ENCODE data around the gene NXPH3. TPM values are rescaled to one million over a fixed set of nuclear protein-coding genes. Genes with fewer than 3 reads are reported as not detected.

The NXPH3 gene
- total and polyA plus RNA-seq, 2 of the 13 experiments (the other 11 are each of a cell fraction or from before 2014, with no cell fraction given), result 0.04 to 0.58 TPM

DNA sequence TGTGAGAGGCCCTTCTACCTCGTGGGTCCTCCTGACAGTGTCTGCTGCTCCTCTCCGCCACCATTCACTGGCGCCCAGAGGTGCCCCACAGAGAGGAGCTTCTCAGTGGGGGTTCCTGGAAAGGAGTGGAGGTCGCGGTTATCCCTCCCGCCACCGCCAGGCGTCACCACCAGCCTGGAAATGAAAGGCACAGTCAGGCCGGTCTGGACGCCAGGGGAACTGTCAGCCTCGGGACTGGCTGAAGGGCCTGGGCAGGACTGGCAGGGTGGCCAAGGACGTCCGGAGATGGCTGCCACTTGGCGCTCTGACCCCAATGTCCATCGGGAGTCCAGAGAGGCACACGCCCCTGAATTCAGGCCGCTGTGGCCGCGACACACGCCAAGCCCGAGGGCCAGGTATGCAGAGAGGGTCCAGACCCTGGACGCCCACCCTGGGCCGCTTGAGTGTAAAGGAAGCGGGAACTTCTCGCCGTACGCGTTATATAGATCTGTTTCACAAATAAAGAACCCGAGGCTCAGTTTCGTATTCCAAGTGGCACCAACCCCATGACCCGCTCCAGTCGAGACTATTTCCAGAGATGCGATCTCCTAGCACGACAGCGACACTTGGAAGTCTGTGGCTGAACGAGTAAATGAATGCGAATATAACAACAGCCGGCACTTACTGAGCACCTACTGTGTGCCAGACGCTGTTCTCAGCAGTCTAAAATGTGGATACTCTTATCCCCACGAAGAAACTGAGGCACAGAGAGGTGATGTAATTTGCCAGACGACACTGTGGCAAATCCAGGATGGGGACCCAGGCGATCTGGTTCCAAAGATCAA is 7.6 kb upstream of the NXPH3 start (continued):
- TF ChIP-seq NFIC (IDR thresholded peaks at IDR 0.05; ENCODE audit: low read length) (no peak), MXI1 (IDR thresholded peaks at IDR 0.05; ENCODE audit: borderline replicate concordance, low read depth, low read length) (peak; percentile 65; the same call in 2 of the 3 replicates), KDM5B (CRISPR knock-in tag; IDR thresholded peaks at IDR 0.05; ENCODE audit: borderline replicate concordance) (peak; percentile 50; the same call in 1 of the 2 replicates), CCDC6 (CRISPR knock-in tag; IDR thresholded peaks at IDR 0.05) (no peak), KLF9 (CRISPR knock-in tag; IDR thresholded peaks at IDR 0.05; ENCODE audit: low read depth) (no peak), ZMYM4 (CRISPR knock-in tag; IDR thresholded peaks at IDR 0.05) (peak; percentile 75; the same call in 1 of the 2 replicates), TEAD2 (CRISPR knock-in tag; IDR thresholded peaks at IDR 0.05) (no peak)
- TF ChIP-seq, protein P1, sequence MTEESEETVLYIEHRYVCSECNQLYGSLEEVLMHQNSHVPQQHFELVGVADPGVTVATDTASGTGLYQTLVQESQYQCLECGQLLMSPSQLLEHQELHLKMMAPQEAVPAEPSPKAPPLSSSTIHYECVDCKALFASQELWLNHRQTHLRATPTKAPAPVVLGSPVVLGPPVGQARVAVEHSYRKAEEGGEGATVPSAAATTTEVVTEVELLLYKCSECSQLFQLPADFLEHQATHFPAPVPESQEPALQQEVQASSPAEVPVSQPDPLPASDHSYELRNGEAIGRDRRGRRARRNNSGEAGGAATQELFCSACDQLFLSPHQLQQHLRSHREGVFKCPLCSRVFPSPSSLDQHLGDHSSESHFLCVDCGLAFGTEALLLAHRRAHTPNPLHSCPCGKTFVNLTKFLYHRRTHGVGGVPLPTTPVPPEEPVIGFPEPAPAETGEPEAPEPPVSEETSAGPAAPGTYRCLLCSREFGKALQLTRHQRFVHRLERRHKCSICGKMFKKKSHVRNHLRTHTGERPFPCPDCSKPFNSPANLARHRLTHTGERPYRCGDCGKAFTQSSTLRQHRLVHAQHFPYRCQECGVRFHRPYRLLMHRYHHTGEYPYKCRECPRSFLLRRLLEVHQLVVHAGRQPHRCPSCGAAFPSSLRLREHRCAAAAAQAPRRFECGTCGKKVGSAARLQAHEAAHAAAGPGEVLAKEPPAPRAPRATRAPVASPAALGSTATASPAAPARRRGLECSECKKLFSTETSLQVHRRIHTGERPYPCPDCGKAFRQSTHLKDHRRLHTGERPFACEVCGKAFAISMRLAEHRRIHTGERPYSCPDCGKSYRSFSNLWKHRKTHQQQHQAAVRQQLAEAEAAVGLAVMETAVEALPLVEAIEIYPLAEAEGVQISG (CRISPR knock-in tag; IDR thresholded peaks at IDR 0.05), result peak; percentile 77; the same call in 1 of the 2 replicates
- TF ChIP-seq, protein P2, sequence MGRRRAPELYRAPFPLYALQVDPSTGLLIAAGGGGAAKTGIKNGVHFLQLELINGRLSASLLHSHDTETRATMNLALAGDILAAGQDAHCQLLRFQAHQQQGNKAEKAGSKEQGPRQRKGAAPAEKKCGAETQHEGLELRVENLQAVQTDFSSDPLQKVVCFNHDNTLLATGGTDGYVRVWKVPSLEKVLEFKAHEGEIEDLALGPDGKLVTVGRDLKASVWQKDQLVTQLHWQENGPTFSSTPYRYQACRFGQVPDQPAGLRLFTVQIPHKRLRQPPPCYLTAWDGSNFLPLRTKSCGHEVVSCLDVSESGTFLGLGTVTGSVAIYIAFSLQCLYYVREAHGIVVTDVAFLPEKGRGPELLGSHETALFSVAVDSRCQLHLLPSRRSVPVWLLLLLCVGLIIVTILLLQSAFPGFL (CRISPR knock-in tag; IDR thresholded peaks at IDR 0.05), result no peak
- TF ChIP-seq, protein P3, sequence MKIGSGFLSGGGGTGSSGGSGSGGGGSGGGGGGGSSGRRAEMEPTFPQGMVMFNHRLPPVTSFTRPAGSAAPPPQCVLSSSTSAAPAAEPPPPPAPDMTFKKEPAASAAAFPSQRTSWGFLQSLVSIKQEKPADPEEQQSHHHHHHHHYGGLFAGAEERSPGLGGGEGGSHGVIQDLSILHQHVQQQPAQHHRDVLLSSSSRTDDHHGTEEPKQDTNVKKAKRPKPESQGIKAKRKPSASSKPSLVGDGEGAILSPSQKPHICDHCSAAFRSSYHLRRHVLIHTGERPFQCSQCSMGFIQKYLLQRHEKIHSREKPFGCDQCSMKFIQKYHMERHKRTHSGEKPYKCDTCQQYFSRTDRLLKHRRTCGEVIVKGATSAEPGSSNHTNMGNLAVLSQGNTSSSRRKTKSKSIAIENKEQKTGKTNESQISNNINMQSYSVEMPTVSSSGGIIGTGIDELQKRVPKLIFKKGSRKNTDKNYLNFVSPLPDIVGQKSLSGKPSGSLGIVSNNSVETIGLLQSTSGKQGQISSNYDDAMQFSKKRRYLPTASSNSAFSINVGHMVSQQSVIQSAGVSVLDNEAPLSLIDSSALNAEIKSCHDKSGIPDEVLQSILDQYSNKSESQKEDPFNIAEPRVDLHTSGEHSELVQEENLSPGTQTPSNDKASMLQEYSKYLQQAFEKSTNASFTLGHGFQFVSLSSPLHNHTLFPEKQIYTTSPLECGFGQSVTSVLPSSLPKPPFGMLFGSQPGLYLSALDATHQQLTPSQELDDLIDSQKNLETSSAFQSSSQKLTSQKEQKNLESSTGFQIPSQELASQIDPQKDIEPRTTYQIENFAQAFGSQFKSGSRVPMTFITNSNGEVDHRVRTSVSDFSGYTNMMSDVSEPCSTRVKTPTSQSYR (CRISPR knock-in tag; IDR thresholded peaks at IDR 0.05; ENCODE audit: borderline replicate concordance), result no peak
- TF ChIP-seq, protein P4, sequence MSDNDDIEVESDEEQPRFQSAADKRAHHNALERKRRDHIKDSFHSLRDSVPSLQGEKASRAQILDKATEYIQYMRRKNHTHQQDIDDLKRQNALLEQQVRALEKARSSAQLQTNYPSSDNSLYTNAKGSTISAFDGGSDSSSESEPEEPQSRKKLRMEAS (IDR thresholded peaks at IDR 0.05), result peak; percentile 21; the same call in 1 of the 2 replicates
- TF ChIP-seq, protein P5, sequence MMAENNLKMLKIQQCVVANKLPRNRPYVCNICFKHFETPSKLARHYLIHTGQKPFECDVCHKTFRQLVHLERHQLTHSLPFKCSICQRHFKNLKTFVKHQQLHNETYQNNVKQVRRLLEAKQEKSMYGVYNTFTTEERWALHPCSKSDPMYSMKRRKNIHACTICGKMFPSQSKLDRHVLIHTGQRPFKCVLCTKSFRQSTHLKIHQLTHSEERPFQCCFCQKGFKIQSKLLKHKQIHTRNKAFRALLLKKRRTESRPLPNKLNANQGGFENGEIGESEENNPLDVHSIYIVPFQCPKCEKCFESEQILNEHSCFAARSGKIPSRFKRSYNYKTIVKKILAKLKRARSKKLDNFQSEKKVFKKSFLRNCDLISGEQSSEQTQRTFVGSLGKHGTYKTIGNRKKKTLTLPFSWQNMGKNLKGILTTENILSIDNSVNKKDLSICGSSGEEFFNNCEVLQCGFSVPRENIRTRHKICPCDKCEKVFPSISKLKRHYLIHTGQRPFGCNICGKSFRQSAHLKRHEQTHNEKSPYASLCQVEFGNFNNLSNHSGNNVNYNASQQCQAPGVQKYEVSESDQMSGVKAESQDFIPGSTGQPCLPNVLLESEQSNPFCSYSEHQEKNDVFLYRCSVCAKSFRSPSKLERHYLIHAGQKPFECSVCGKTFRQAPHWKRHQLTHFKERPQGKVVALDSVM (CRISPR knock-in tag; IDR thresholded peaks at IDR 0.05), result no peak
- TF ChIP-seq, protein P6, sequence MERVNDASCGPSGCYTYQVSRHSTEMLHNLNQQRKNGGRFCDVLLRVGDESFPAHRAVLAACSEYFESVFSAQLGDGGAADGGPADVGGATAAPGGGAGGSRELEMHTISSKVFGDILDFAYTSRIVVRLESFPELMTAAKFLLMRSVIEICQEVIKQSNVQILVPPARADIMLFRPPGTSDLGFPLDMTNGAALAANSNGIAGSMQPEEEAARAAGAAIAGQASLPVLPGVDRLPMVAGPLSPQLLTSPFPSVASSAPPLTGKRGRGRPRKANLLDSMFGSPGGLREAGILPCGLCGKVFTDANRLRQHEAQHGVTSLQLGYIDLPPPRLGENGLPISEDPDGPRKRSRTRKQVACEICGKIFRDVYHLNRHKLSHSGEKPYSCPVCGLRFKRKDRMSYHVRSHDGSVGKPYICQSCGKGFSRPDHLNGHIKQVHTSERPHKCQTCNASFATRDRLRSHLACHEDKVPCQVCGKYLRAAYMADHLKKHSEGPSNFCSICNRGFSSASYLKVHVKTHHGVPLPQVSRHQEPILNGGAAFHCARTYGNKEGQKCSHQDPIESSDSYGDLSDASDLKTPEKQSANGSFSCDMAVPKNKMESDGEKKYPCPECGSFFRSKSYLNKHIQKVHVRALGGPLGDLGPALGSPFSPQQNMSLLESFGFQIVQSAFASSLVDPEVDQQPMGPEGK (CRISPR knock-in tag; IDR thresholded peaks at IDR 0.05), result peak; percentile 60
- TF ChIP-seq, protein P7, sequence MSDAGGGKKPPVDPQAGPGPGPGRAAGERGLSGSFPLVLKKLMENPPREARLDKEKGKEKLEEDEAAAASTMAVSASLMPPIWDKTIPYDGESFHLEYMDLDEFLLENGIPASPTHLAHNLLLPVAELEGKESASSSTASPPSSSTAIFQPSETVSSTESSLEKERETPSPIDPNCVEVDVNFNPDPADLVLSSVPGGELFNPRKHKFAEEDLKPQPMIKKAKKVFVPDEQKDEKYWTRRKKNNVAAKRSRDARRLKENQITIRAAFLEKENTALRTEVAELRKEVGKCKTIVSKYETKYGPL (CRISPR knock-in tag; IDR thresholded peaks at IDR 0.05), result no peak

All from HepG2 (cell line).